Measurements from ENCODE around the gene MOV10L1.
"Not testable (repeated sequence)": the region's sequence is repeated elsewhere in the genome, so short reads cannot be mapped to it uniquely, and the experiment has no call there.

The MOV10L1 gene

DNA sequence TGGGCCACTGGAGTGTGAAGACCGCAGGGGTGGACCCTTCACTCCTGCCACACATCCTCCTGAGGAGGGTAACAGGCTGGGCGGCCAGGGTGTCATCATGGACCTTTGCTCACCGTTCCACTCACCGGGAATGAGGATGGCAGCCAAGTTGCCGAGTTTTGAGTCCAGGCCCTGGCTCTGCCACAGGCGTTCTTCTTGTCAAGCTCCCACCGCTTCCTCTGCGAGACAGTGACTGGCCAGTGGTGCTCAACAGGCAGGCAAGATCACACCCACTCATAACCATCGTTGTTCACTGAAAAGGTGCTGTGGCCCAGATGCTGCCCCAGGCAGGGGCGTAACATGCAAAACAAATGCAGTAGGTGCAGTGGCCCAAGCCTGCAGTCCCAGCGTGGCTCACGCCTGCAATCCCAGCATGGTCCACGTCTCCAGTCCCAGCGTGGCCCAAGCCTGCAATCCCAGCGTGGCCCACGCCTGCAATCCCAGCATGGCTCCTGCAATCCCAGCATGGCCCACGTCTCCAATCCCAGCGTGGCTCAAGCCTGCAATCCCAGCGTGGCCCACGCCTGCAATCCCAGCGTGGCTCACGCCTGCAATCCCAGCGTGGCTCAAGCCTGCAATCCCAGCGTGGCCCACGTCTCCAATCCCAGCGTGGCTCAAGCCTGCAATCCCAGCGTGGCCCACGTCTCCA lies 75.8 kb downstream of the MOV10L1 start:
- DNase-seq, result no peak

DNA sequence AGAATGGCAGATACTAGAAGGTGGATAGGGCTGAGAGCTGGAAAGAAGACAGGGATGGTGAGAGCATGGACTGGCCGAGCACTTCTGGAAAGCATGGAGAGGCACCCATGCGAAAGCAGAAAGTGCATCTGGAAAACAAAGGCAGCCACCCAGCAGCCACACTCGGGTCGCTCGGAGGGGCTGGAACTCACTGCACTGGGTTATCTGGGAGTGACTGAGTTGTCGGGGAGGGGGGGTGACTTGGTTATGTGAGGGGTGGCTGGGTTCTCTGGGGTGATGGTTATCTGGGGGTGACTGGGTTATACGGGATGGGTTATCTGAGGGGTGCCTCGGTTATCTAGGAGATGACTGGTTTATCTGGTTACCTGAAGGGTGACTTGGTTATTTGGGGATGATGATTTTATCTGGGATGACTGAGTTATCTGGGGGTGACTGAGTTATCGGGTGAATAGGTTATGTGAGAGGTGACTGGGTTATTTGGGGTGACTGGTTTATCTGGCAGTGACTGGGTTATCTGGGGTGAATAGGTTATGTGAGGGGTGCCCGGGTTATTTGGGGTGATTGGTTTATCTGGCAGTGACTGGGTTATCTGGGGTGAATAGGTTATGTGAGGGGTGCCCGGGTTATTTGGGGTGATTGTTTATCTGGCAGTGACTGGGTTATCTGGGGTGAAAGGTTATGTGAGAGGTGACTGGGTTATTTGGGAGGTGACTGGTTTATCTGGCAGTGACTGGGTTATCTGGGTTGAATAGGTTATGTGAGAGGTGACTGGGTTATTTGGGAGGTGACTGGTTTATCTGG lies 78.1 kb downstream of the MOV10L1 start:
- no peak for DNase-seq

DNA sequence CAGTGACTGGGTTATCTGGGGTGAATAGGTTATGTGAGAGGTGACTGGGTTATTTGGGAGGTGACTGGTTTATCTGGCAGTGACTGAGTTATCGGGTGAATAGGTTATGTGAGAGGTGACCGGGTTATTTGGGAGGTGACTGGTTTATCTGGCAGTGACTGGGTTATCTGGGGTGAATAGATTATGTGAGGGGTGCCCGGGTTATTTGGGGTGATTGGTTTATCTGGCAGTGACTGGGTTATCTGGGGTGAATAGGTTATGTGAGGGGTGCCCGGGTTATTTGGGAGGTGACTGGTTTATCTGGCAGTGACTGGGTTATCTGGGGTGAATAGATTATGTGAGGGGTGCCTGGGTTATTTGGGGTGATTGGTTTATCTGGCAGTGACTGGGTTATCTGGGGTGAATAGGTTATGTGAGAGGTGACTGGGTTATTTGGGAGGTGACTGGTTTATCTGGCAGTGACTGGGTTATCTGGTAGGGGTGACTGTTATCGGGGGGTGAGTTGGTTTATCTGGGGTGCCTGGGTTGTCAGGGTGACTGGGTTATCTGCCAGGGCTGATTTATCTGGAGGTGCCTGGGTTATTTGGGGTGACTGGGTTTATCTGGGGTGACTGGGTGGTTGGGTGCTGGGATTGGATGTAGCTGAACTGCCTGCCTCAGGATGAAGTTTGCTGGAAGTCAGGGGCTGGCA lies 78.8 kb downstream of the MOV10L1 start:
- DNase-seq, result not testable (repeated sequence)

DNA sequence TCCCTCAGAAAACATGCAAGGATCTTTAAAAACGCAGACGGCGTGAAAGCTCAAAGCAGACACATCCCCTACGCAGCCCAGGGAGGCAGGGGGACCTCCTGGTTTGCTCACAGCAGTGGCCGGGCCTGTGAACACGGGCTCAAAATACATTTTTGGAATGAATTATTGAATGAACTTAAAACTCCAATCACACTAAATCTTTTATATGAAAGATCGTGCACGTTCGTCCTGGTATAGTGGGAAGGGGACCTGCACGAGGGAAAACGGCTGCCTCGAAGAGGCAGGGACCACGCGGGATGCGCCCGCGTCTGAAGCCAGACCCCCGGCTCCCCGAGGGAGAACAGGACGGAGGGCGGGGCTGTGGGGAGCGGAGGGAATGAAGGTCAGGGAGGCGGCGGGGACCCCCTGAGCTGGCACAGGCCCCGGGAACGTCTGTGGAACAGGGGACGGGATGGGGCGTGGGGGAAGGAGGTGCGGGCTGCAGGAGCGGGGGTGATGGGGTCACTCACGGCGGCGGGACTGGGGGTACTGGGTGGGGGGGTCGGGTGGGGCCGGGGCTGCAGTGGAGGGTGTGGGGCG lies 79.5 kb downstream of the MOV10L1 start:
- no peak for DNase-seq

DNA sequence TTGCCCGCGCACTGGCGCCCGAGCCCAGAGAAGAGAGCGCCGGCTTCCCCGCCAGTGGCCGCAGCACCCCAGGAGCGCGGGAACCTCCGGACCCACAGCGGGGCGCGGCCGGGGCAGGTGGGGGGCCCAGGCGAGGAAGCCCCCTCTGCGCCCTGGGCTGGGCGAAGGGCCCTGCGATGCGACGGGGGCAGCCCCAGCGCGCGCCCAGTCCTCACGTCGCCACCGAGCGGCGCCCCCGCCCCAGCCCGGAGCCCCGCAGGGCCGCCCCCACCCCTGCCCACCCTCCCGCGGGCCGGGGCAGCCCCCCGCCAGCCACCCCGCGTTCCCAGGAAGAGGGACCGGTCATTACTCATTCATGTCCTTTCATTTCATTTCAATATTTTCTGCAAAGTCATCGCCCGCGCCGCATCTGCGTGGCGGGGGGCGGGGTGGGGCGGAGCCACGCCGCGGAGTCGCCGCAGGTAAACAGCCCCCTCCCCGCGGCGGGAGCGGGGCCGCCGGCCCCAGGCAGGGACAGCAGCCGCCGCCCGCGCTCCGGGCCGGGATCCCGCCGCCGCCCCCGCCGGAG lies 80.1 kb downstream of the MOV10L1 start:
- DNase-seq, result no peak

DNA sequence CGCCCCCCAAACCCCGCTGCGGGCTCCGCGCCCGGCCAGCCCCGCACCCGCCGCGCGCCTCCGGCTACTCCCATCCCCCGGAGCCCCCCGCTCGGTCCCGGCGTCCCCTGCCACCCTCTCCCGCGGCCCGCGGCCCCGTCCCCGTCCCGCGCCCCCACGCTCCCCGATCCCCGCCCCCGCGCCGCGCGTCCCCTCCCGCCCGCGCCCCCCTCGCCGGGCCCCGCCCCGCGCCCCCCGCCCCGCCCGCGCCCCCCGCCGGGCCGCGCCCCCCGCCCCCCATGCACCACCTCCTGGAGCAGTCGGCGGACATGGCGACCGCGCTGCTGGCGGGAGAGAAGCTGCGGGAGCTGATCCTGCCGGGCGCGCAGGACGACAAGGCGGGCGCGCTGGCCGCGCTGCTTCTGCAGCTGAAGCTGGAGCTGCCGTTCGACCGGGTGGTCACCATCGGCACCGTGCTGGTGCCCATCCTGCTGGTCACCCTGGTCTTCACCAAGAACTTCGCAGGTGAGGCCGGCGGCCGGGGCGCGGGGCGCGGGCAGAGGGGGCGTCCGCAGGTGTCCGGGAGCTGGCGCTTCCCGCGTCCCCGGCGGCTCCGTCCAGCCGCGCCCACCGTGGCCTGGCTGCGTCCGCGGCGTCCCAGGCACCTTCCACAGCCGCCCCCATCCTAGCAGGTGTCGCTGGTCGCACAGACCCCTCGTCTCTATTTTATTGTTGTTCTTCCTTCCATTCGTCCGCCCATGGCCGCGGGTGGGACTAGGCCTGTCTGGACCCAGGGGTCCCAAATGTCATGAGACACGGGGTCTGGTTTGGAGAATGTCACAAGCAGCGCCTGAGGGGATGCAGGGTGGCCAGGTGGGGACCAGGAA lies 80.9 kb downstream of the MOV10L1 start, which contains the start of gene PANX2:
TSS of gene PANX2 (plus strand) at position 279 of the 866 bp plus-strand sequence. CDS start at position 279, 0 bp downstream.
- no peak for DNase-seq

DNA sequence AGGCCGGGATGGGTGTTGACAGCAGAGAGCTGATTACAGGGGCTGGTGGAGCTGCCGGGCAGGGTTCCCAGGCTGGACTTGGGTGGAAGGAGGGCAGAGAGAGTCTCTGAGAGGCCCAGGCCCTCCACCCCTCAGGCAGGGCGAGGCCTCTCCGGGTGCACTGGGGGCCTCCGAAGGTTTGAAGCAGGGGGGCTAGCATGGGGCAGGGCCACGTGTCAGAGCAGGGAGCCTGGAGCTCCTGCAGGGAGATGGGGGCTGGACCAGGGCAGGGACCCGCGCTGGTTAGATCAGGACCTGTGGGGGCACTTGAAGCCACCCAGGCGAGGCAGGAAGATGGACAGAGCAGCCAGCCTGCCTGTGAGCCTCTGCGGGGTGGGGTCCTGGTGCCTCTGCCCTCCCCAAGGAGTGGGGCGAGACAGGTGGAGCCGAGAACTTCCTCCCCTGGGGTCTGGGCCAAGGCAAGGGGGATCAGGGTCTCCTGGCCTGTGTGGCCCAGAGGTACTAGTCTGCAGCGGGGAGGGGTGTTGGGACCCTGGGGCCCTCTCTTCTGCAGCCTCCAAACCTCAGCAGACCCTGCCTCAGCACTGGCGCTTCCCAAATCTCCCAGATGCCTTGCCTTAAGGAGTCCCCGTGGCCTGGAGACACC lies 81.6 kb downstream of the MOV10L1 start:
- no peak for DNase-seq

DNA sequence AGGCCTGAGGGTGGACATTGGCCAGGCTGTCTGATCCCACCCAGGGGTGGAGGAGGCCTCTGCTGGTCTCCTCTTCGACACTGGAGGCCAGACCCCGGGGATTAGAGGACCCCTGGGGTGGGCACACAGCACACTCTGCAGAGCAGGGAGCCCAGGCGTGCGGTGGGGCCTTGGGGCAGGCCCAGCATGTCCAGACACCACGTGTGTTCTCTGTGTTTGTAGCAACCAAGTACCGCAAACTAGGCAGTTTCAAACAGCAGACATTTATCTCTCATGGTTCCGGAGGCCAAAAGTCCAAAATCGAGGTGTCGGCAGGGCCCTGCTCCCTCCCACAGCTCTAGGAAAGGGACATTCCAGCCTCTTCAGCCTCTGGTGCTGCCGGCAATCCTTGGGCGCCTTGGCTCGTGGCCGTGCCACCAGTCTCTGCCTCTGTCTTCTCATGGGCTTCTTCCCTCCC lies 82.2 kb downstream of the MOV10L1 start:
- DNase-seq, result no peak

DNA sequence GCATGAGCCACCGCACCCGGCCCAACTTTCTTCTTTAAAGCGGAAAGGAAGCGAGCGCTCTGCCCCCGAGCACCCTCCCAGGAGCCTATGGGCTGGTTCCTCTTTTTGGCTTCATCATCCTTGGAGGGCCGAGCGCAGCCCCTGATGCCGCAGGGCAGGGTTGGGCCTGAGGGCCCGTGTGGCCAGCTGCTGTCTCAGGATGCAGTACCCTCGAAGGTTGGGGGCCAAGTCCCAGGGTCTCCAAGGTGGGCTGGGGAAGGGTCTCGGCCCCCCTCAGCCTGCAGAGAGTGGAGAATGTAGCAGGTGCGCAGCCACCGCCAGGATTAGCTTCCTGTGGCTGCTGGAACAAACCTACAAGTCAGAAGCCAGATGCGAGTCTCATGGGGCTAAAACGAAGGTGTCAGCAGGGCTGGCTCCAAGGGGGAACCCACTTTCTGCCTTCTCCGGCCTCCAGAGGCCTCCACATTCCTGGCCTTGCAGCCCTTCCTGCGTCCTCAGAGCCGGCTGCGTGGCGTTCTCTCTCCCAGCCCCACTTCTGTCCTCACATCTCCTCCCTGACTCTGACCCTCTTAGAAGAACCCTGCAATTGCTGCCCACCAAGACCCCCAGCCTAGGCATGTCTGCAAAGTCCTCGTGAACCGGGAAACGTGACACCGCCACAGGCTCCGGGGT lies 83.6 kb downstream of the MOV10L1 start:
- DNase-seq, result no peak

DNA sequence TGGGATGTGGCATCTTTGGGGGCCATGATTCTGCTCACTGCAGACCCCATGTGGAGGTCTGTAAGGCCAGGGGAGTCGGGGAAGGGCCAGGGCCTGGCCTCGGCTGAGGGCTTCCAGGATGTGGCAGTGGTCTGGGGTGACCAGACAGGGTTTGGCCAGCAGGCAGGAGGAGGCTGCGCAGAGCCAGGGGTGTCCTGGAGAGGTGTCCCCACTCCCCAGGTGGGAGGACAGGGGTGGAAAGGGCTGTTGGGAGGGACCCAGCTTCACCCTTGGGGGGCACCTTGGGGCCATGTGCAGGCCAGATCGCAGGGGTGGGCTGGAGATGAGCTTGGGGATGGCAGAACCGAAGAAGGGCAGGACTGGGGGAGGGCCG lies 84.2 kb downstream of the MOV10L1 start:
- no peak for DNase-seq

DNA sequence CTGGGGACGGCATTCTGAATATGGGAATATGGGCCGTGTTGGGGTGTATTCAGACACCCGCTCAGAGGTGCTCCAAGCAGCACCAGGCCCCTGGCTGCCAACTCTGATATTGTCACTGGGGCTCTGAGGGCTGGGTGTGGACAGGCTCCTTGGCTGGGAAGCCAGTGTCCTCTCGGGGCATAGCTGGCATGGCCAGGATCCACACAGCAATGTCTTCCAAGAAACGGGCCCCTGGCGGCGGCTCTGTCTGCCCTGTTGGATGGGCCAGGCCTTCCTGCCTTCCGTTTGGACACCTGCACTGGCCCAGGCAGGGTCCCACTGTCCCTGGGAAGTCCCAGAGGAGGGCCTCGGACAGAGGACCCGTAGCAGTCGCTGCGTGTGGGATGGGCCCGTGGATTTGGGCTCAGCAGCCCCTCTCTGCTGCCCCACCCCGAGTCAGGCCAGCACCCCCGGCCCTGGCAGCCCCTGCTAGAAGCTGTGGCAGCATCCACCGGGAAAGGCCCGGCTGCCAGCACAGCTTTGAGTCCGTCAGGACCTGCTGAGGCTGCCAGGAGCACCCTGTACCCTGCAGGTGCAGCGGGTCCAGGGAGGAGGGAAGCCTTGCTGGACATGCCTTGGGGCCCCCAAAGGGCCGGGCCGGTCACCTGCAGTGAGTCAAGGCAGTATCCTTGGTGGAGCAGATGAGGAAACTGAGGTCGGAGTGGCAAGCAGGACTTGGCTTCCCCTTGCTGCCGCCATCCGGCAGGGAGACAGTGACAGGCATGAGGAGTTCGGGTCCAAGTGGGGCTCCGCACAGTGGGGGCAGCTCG lies 84.8 kb downstream of the MOV10L1 start:
- DNase-seq, result no peak

DNA sequence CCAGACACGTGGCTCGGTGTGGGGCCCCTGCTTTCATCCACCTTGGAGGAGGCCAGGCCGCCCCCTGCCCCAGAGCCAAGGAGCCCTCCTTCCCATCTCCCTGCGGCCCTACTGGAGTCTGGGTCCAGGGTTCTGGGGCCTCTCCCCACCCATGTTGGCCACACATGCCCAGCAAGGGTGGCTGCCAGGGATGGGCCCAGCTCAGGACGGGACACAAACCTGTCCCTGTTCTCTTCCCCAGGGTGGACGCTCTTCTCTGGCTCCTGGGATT lies 85.3 kb downstream of the MOV10L1 start:
- DNase-seq, result no peak

DNA sequence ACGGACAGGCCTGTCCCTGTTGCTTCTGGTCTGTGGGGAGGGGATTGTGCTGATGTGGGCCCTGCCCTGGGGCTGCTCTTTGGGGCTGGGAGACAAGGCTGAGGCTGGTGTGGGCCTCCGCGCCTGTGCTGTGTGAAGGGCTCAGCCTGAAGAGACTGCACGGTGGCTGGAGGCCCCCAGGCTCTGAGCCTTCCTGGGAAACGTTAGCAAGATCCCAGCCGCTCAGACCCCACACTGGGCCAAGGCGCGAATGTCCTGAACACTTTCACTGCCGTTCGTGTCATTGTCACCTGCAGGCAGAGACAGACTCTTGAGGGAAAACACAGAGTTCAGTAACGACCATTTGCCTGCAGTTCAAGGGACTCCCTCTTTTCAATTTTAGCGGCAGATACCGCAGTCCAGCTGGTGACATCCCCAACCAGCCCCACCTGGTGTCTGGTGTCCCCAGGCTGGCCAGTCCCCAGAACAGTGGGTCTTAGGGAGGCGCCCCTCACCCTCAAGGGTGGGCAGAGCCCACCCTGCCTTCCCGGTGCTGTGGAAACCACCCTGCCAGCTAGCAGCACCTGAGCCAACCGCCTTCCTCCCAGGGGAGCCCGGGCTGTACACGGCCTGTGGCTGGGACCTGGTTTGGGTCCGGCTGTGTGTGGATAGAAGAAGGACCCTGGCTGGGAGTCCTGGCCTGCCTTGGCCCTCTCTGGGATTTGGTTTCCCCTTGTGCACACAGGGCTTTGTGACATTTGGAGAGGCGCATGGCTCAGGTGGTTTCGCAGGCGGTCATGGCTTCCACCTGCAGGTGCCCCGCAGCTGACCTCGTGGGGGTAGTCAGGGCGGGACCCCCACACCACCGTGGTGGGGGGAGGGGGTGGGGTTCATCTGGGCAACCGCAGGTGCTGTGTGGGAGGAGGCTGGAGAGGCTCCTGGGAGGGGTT lies 86.4 kb downstream of the MOV10L1 start:
- DNase-seq, result no peak

DNA sequence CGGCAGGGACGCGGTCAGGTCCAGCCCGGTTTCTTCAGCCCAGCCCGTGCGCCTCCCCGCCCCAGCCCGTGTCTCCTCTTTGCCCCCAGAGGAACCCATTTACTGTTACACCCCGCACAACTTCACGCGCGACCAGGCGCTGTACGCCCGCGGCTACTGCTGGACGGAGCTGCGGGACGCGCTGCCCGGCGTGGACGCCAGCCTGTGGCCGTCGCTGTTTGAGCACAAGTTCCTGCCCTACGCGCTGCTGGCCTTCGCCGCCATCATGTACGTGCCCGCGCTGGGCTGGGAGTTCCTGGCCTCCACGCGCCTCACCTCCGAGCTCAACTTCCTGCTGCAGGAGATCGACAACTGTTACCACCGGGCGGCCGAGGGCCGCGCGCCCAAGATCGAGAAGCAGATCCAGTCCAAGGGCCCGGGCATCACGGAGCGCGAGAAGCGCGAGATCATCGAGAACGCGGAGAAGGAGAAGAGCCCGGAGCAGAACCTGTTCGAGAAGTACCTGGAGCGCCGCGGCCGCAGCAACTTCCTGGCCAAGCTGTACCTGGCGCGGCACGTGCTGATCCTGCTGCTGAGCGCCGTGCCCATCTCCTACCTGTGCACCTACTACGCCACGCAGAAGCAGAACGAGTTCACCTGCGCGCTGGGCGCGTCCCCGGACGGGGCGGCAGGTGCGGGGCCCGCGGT lies 87.2 kb downstream of the MOV10L1 start:
- no peak for DNase-seq

DNA sequence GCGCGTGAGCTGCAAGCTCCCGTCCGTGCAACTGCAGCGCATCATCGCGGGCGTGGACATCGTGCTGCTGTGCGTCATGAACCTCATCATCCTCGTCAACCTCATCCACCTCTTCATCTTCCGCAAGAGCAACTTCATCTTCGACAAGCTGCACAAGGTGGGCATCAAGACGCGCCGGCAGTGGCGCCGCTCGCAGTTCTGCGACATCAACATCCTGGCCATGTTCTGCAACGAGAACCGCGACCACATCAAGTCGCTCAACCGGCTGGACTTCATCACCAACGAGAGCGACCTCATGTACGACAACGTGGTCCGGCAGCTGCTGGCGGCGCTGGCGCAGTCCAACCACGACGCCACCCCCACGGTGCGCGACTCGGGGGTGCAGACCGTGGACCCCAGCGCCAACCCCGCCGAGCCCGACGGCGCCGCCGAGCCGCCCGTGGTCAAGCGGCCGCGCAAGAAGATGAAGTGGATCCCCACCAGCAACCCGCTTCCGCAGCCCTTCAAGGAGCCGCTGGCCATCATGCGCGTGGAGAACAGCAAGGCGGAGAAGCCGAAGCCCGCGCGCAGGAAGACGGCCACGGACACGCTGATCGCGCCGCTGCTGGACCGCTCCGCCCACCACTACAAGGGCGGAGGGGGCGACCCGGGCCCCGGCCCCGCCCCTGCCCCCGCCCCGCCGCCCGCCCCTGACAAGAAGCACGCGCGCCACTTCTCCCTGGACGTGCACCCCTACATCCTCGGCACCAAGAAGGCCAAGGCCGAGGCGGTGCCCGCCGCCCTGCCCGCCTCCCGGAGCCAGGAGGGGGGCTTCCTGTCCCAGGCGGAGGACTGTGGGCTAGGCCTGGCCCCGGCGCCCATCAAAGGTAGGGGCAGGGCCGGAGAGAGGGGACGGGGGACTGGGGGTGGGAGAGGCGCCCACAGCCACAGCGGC lies 88.0 kb downstream of the MOV10L1 start:
- DNase-seq, result no peak

DNA sequence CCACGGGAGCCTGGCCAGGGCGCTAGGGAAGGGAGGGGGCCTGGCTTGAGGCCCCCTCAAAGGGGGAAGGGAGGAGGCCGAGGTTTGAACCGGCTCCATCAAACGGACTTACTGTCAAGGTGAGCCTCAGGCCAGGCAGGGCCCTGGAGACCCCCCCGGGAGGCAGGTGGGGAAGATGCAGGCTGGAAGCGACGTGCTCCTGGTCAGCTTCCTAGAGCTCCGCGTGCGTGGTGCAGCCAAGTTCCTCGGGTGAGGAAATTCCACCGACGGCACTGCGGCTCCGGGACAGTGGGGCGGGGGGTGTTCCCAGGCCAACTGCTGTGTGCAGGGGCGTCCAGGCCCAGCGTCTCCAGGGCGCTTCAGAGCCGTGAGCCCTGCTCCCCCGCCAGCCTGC lies 88.7 kb downstream of the MOV10L1 start:
- no peak for DNase-seq
